CD4-positive, alpha-beta T cell treated with Interleukin-21 for 1 hour (primary cell): ENCODE measurements around the gene PYROXD2.

Source experiments
- DNase-seq: peaks from one replicate; pipeline ENCODE4 v3.0.0-alpha.2; 2020

PYROXD2 gene

GRCh38 chr10:98433881-98434732 lies 19.1 kb upstream of the PYROXD2 start:
- DNase-seq, result no peak

- no peak for DNase-seq
These were observed 18.4 kb upstream of the PYROXD2 start for GRCh38 chr10:98433371-98433770.

- DNase-seq, result no peak
These were observed 17.3 kb upstream of the PYROXD2 start for GRCh38 chr10:98432330-98432729.

GRCh38 chr10:98431016-98431415 lies 16.0 kb upstream of the PYROXD2 start:
- DNase-seq, result no peak

GRCh38 chr10:98430427-98430826 lies 15.4 kb upstream of the PYROXD2 start:
- no peak for DNase-seq

- DNase-seq, result no peak
These were observed 14.5 kb upstream of the PYROXD2 start for GRCh38 chr10:98429320-98430072.

- no peak for DNase-seq
These were observed 12.1 kb upstream of the PYROXD2 start for GRCh38 chr10:98427011-98427515.

- peak; percentile 51 for DNase-seq
These were observed 10.8 kb upstream of the PYROXD2 start for GRCh38 chr10:98425511-98426352.

GRCh38 chr10:98424295-98425254 lies 9.6 kb upstream of the PYROXD2 start:
- DNase-seq, result no peak

- DNase-seq, result no peak
These were observed 8.7 kb upstream of the PYROXD2 start for GRCh38 chr10:98423691-98424120.

GRCh38 chr10:98422182-98422581 lies 7.2 kb upstream of the PYROXD2 start:
- no peak for DNase-seq

- no peak for DNase-seq
These were observed 5.8 kb upstream of the PYROXD2 start for GRCh38 chr10:98420786-98421185.

- no peak for DNase-seq
These were observed 4.7 kb upstream of the PYROXD2 start for GRCh38 chr10:98419469-98420261.

GRCh38 chr10:98418665-98419468 lies 3.9 kb upstream of the PYROXD2 start:
- no peak for DNase-seq

GRCh38 chr10:98417973-98418664 lies 3.1 kb upstream of the PYROXD2 start:
- DNase-seq, result no peak

- no peak for DNase-seq
These were observed 2.5 kb upstream of the PYROXD2 start for GRCh38 chr10:98417481-98417959.

- no peak for DNase-seq
These were observed 1.8 kb upstream of the PYROXD2 start for GRCh38 chr10:98416606-98417388.

GRCh38 chr10:98415731-98416119 lies 743 bp upstream of the PYROXD2 start:
- DNase-seq, result no peak
